ENCODE data around the gene MLC1. TPM values are rescaled to one million over a fixed set of nuclear protein-coding genes. Genes with fewer than 3 reads are reported as not detected.
A peak's percentile ranks its signal among the peaks of the same experiment; 100 is the strongest.
"Not testable (repeated sequence)": the region's sequence is repeated elsewhere in the genome, so short reads cannot be mapped to it uniquely, and the experiment has no call there.

The MLC1 gene
- total RNA-seq, 1 donor from 2014 or later: 0.50 TPM

DNA sequence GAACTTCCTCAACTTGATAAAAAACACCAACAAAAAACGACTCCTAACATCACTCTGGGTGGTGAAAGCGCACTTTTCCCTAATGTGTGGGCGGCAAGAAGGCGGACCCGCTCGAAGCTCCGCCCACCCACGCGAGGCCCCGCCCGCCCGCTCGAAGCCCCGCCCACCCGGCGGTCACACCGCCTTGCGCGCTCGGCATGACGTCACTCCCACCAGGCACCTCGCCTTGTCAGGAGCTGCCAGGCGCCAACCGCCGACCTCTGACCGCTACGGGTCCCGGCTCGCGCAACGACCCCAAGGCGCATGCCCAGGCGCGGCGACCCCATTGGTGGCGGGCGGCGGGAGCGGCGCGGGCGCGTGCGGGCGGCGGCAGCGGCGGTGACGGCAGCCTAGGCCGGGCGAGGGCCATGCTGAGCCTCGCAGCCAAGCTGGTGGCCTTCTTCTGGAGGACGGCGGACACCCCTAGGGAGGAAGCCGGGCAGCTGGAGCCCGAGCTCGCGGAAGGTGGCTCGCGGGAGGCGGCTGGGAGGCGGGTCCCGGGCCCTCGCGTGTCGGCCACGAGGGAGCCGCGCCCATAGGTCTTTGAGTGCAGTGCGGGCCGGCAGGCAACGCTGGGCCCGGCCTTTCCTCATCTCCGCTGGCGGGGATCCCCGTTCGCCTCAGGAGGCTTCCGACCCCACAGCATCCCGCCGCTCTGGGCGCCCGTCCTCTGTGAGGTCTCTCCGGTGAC is 4.6 kb upstream of the MLC1 start, which contains the start of gene MOV10L1:
TSS of gene MOV10L1 (plus strand) at position 325 of the 730 bp plus-strand sequence. CDS start at position 408, 83 bp downstream.
- TF ChIP-seq, protein P1, sequence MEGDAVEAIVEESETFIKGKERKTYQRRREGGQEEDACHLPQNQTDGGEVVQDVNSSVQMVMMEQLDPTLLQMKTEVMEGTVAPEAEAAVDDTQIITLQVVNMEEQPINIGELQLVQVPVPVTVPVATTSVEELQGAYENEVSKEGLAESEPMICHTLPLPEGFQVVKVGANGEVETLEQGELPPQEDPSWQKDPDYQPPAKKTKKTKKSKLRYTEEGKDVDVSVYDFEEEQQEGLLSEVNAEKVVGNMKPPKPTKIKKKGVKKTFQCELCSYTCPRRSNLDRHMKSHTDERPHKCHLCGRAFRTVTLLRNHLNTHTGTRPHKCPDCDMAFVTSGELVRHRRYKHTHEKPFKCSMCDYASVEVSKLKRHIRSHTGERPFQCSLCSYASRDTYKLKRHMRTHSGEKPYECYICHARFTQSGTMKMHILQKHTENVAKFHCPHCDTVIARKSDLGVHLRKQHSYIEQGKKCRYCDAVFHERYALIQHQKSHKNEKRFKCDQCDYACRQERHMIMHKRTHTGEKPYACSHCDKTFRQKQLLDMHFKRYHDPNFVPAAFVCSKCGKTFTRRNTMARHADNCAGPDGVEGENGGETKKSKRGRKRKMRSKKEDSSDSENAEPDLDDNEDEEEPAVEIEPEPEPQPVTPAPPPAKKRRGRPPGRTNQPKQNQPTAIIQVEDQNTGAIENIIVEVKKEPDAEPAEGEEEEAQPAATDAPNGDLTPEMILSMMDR (IDR thresholded peaks at IDR 0.05): no peak
- H3K27me3 Mint-ChIP-seq (ENCODE audit: low read depth): peaks cover 9% of the 10 kb centered on the region
- H3K9me3 Mint-ChIP-seq (ENCODE audit: low read depth): peaks cover 3% of the 10 kb centered on the region
- H3K4me1 Mint-ChIP-seq (ENCODE audit: low read depth): peaks cover 9% of the 10 kb centered on the region
- no peak within 1 kb of the TSS for H3K27ac Mint-ChIP-seq (ENCODE audit: unreplicated experiment)
- no peak within 1 kb of the TSS for H3K4me3 Mint-ChIP-seq (ENCODE audit: unreplicated experiment)
- DNase-seq (ENCODE audit: low spot score): peak; percentile 86
- no peaks in the 10 kb centered on the region for H3K36me3 Mint-ChIP-seq (ENCODE audit: low read depth)

DNA sequence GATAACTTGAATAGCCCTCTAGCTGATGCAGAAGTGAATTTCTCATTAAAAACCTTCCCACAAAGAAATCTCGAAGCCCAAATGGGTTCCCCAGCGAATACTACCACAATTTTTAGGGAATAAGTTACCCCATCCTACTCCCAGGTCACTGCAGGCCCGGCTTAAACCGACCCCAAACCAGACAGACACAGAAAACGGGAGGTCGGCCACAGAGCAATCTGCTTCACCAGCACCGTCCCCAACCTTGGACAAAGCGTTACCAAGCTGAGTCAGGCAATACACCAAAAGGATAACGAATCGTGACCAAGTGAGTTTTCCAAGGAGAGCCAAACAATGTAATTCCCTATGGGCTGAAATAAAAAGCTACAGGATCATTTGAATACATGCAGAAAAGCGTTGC is 4.0 kb upstream of the MLC1 start:
- TF ChIP-seq, protein P1 (IDR thresholded peaks at IDR 0.05): no peak
- H3K36me3 Mint-ChIP-seq (ENCODE audit: low read depth): no peaks in the 10 kb centered on the region
- no peak overlapping the region for H3K27ac Mint-ChIP-seq (ENCODE audit: unreplicated experiment)
- DNase-seq (ENCODE audit: low spot score): peak; percentile 61
- H3K27me3 Mint-ChIP-seq (ENCODE audit: low read depth): peaks cover 9% of the 10 kb centered on the region
- H3K4me3 Mint-ChIP-seq (ENCODE audit: unreplicated experiment): no peak overlapping the region
- peaks cover 9% of the 10 kb centered on the region for H3K4me1 Mint-ChIP-seq (ENCODE audit: low read depth)
- peaks cover 3% of the 10 kb centered on the region for H3K9me3 Mint-ChIP-seq (ENCODE audit: low read depth)

DNA sequence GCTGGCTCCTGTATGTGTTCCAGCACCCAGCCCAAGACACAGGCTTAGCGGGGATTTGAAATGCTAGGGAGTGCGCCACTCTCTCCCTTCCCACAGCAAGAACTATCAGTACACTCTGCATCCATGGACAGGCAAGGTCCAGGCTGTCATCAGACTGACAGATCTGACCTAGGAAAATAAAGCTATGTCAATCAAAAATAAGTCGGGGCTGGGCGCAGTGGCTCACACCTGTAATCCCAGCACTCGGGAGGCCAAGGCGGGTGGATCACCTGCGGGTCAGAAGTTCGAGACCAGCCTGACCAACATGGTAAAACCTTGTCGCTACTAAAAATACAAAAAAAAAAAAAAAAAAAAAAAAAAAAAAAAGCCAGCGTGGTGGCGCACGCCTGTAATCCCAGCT is 2.9 kb upstream of the MLC1 start:
- Mint-ChIP-seq H3K4me3 (ENCODE audit: unreplicated experiment) (no peak overlapping the region), H3K27ac (ENCODE audit: unreplicated experiment) (no peak overlapping the region), H3K4me1 (ENCODE audit: low read depth) (peaks cover 9% of the 10 kb centered on the region), H3K36me3 (ENCODE audit: low read depth) (no peaks in the 10 kb centered on the region), H3K27me3 (ENCODE audit: low read depth) (peaks cover 9% of the 10 kb centered on the region), H3K9me3 (ENCODE audit: low read depth) (peaks cover 3% of the 10 kb centered on the region)
- peak; percentile 66 for DNase-seq (ENCODE audit: low spot score)
- TF ChIP-seq, protein P1 (IDR thresholded peaks at IDR 0.05): no peak

- Mint-ChIP-seq H3K4me3 (ENCODE audit: unreplicated experiment) (no peak overlapping the region), H3K9me3 (ENCODE audit: low read depth) (peaks cover 3% of the 10 kb centered on the region), H3K36me3 (ENCODE audit: low read depth) (no peaks in the 10 kb centered on the region), H3K4me1 (ENCODE audit: low read depth) (peaks cover 9% of the 10 kb centered on the region), H3K27ac (ENCODE audit: unreplicated experiment) (no peak overlapping the region), H3K27me3 (ENCODE audit: low read depth) (peaks cover 9% of the 10 kb centered on the region)
- peak; percentile 70 for DNase-seq (ENCODE audit: low spot score)
- TF ChIP-seq, protein P1 (IDR thresholded peaks at IDR 0.05): no peak
Measured at GRCh38 chr22:50087646-50088045, 2.4 kb upstream of the MLC1 start.

DNA sequence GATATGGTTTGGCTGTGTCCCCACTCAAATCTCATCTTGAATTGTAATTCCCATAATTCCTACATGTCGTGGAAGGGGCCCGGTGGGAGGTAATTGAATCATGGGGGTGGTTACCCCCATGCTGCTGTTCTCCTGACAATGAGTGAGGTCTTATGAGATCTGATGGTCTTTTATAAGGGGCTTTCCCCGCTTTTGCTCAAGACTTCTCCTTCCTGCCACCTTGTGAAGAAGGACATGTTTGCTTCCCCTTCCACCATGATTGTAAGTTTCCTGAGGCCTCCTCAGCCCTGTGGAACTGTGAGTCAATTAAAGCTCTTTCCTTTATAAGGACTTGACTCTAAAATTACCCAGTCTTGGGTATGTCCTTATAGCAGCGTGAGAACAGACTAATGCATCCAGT is 1.7 kb upstream of the MLC1 start:
- H3K36me3 Mint-ChIP-seq (ENCODE audit: low read depth); H3K4me3 Mint-ChIP-seq (ENCODE audit: unreplicated experiment); H3K9me3 Mint-ChIP-seq (ENCODE audit: low read depth); H3K27me3 Mint-ChIP-seq (ENCODE audit: low read depth); H3K27ac Mint-ChIP-seq (ENCODE audit: unreplicated experiment); H3K4me1 Mint-ChIP-seq (ENCODE audit: low read depth): not testable (repeated sequence)
- peak; percentile 15 for DNase-seq (ENCODE audit: low spot score)

DNA sequence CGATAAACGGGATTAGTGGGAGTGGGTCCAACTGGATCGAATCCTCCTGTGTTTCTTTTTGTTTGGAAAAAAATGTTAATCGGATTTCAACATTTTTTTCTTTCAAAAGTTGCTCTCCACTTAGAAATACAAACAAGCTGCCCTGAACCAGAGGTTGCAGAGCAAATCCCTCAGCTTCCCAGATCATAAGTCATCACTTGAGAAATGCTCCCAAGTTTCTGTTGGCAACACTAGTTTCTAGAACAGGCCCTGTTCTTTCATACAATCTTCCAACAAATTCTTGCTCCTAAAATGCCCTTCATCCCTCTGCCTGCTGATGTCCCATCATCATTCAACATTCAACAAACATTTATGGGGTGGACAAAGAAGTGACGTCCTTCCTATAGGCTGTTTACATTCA is 1.3 kb upstream of the MLC1 start:
- H3K9me3 Mint-ChIP-seq (ENCODE audit: low read depth): peaks cover 3% of the 10 kb centered on the region
- DNase-seq (ENCODE audit: low spot score): no peak
- H3K36me3 Mint-ChIP-seq (ENCODE audit: low read depth): no peaks in the 10 kb centered on the region
- no peak overlapping the region for H3K27ac Mint-ChIP-seq (ENCODE audit: unreplicated experiment)
- H3K27me3 Mint-ChIP-seq (ENCODE audit: low read depth): peaks cover 4% of the 10 kb centered on the region
- peaks cover 9% of the 10 kb centered on the region for H3K4me1 Mint-ChIP-seq (ENCODE audit: low read depth)
- no peak overlapping the region for H3K4me3 Mint-ChIP-seq (ENCODE audit: unreplicated experiment)
- TF ChIP-seq, protein P1 (IDR thresholded peaks at IDR 0.05): no peak

All from chondrocyte (in vitro differentiated cells).